NCI-H1436 (cell line): ENCODE data around the gene CEMIP2.
A peak's percentile ranks its signal among the peaks of the same experiment; 100 is the strongest.

Source experiments
- DNase-seq: peaks from one replicate; lab custom pipeline; 2025; lab: John Stamatoyannopoulos, UW

The CEMIP2 gene

GRCh38 chr9:71769175-71770161 is 1.2 kb upstream of the CEMIP2 start:
- DNase-seq: peak; percentile 57

- DNase-seq: no peak
These were observed 464 bp downstream of the CEMIP2 start for GRCh38 chr9:71767776-71768321.

GRCh38 chr9:71767163-71767775 is 1.0 kb downstream of the CEMIP2 start:
- DNase-seq: no peak

GRCh38 chr9:71766663-71767062 is 1.6 kb downstream of the CEMIP2 start:
- no peak for DNase-seq

- DNase-seq: no peak
These were observed 2.6 kb downstream of the CEMIP2 start for GRCh38 chr9:71765693-71766092.

GRCh38 chr9:71764891-71765290 is 3.4 kb downstream of the CEMIP2 start:
- DNase-seq: no peak

GRCh38 chr9:71764463-71764862 is 3.9 kb downstream of the CEMIP2 start:
- DNase-seq: no peak

- no peak for DNase-seq
These were observed 4.5 kb downstream of the CEMIP2 start for GRCh38 chr9:71763832-71764231.

- no peak for DNase-seq
These were observed 5.2 kb downstream of the CEMIP2 start for GRCh38 chr9:71762900-71763653.

- no peak for DNase-seq
These were observed 6.4 kb downstream of the CEMIP2 start for GRCh38 chr9:71761938-71762353.

- DNase-seq: peak; percentile 25
These were observed 7.4 kb downstream of the CEMIP2 start for GRCh38 chr9:71760901-71761300.

GRCh38 chr9:71758785-71759184 is 9.5 kb downstream of the CEMIP2 start:
- DNase-seq: peak; percentile 37

GRCh38 chr9:71758277-71758676 is 10.0 kb downstream of the CEMIP2 start:
- no peak for DNase-seq

- no peak for DNase-seq
These were observed 11.6 kb downstream of the CEMIP2 start for GRCh38 chr9:71756753-71757152.

GRCh38 chr9:71755869-71756268 is 12.4 kb downstream of the CEMIP2 start:
- DNase-seq: no peak

- DNase-seq: no peak
These were observed 13.1 kb downstream of the CEMIP2 start for GRCh38 chr9:71755230-71755629.

- DNase-seq: no peak
These were observed 14.2 kb downstream of the CEMIP2 start for GRCh38 chr9:71754151-71754550.

- no peak for DNase-seq
These were observed 15.4 kb downstream of the CEMIP2 start for GRCh38 chr9:71752928-71753327.

GRCh38 chr9:71752352-71752751 is 16.0 kb downstream of the CEMIP2 start:
- no peak for DNase-seq

GRCh38 chr9:71748280-71748743 is 20.0 kb downstream of the CEMIP2 start:
- no peak for DNase-seq

- DNase-seq: no peak
These were observed 20.7 kb downstream of the CEMIP2 start for GRCh38 chr9:71747576-71747975.

- DNase-seq: no peak
These were observed 21.6 kb downstream of the CEMIP2 start for GRCh38 chr9:71746758-71747125.
